NCI-H146 (cell line): Measurements from ENCODE around the gene BACH2.
"Not testable (repeated sequence)": the region's sequence is repeated elsewhere in the genome, so short reads cannot be mapped to it uniquely, and the experiment has no call there.

ENCODE experiments used
- DNase-seq: peaks from one replicate; lab custom pipeline; 2025; lab: John Stamatoyannopoulos, UW

The BACH2 gene

GRCh38 chr6:90066697-90067096 is 229.9 kb downstream of the BACH2 start:
- DNase-seq = no peak

DNA sequence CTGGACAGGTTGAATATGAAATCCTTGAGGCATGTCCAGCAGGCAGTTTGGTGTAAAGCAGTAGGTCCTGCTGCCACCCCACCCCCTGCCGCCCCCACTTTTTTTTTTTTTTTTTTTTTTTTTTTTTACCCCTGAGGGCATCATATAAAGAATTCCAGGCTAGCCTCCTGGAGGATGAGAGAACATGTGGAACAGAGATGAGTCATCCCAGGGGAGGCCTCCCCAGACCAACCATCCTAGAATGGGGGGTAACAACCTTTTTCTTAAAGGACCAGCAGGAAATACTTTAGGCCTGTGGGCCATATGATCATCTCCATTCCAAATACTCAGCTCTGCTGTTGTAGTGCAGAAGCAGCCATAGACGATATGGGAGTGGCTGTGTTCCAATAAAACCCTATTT is 231.5 kb downstream of the BACH2 start:
- DNase-seq = no peak

- DNase-seq = no peak
Observed at GRCh38 chr6:90062667-90063066, 234.0 kb downstream of the BACH2 start.

DNA sequence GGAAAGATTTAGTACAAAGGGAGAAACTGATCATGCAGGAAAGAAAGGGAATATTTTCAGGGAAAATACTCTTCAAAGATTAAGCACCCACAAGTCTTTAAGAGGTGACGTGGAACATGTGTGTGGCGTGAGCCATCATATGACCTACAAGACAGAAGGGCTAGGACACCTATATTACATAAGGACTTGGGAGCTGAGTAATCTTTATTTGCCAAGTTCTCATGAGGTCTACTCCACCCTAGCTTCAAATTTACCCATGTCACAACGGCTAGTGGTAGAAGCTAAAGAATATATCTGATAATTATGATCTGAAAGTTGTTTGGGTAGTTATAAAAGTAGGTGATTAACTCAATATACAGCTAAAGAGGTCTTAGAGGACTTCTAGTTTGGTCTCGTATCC is 234.6 kb downstream of the BACH2 start:
- no peak for DNase-seq

GRCh38 chr6:90059178-90059577 is 237.5 kb downstream of the BACH2 start:
- not testable (repeated sequence) for DNase-seq

DNA sequence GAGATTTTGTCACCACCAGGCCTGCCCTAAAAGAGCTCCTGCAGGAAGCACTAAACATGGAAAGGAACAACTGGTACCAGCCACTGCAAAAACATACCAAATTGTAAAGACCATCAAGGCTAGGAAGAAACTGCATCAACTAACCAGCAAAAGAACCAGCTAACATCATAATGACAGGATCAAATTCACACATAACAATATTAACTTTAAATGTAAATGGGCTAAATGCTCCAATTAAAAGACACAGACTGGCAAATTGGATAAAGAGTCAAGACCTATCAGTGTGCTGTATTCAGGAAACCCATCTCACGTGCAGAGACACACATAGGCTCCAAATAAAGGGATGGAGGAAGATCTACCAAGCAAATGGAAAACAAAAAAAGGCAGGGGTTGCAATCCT is 240.7 kb downstream of the BACH2 start:
- DNase-seq = not testable (repeated sequence)

DNA sequence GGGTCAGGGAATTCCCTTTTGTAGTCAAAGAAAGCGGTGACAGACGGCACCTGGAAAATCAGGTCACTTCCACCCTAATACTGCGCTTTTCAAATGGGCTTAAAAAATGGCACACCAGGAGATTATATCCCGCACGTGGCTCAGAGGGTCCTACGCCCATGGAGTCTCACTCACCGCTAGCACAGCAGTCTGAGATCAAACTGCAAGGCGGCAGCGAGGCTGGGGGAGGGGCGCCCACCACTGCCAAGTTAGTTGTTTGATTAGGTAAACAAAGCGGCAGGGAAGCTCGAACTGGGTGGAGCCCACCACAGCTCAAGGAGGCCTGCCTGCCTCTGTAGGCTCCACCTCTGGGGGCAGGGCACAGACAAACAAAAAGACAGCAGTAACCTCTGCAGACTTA is 242.4 kb downstream of the BACH2 start:
- DNase-seq = not testable (repeated sequence)

- no peak for DNase-seq
Observed at GRCh38 chr6:90053614-90054013, 243.0 kb downstream of the BACH2 start.

GRCh38 chr6:90049295-90049694 is 247.3 kb downstream of the BACH2 start:
- no peak for DNase-seq

- no peak for DNase-seq
Observed at GRCh38 chr6:90048206-90048967, 248.3 kb downstream of the BACH2 start.

DNA sequence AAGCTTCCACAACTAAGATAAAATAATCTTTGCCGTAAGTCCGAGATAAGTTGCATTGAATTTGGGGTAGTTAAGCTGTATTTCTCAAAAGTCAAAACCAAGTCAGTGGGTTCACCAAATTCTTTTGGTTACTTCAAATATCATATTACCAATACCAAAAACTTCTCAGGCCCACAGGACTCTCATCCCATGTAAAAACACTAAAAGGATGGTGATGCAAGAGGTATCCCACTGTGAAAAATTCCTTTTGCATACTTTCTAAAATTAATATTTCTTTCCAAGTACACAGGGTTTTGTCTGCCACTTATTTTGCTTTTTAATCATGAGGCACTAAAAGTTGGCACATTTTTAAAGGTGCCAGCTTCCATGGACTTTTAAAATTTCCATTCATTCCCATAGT is 251.1 kb downstream of the BACH2 start:
- DNase-seq = no peak

DNA sequence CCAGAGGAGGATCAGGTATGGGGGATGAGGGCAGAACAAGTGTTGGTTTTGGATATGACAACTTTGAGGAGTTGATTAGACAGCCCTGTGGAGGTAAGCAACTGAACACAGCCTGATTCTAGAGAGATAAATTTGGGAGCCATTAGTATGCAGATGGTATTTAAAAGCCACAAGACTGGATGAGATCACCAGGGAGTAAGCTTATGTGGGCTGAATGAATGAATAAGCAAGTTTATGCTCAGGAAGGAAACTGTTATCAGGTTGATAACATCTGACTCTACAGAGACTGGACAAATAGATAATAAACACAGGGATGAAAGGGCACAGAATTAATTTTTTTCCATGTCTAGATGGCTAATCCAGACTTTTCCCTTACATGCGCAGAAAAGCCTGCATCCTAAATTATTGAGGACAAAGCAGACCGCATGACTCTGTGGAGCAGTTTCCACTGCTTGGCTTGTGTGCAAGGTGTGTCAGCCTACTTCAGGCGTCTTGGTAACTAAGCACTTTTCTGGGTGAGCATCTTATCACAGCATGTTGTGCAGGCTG is 251.7 kb downstream of the BACH2 start:
- no peak for DNase-seq

GRCh38 chr6:90044182-90044832 is 252.3 kb downstream of the BACH2 start:
- DNase-seq = no peak

- DNase-seq = no peak
Observed at GRCh38 chr6:90040931-90041330, 255.7 kb downstream of the BACH2 start.

GRCh38 chr6:90039911-90040310 is 256.7 kb downstream of the BACH2 start:
- DNase-seq = no peak

GRCh38 chr6:90038961-90039653 is 257.5 kb downstream of the BACH2 start:
- no peak for DNase-seq

DNA sequence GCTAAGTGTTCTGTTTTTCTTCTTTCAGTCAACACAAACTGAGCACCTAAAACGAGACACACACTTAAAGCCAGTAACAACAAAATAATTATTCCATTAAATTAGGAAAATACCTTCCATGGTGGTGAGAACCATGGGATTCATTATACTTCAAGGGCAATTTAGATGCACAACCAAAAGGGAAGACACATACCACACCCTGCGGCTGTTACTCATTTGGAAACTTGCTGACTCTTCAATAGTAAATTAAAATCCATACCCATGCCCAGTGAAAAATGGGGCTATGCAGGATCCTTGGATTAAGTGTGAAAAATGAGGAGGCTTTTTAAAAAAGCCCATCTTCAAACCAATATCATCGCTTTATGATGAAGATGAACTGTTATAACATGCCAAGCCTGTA is 259.7 kb downstream of the BACH2 start:
- no peak for DNase-seq

GRCh38 chr6:90035047-90035723 is 261.5 kb downstream of the BACH2 start:
- DNase-seq = no peak

GRCh38 chr6:90033746-90034271 is 262.8 kb downstream of the BACH2 start:
- DNase-seq = no peak

DNA sequence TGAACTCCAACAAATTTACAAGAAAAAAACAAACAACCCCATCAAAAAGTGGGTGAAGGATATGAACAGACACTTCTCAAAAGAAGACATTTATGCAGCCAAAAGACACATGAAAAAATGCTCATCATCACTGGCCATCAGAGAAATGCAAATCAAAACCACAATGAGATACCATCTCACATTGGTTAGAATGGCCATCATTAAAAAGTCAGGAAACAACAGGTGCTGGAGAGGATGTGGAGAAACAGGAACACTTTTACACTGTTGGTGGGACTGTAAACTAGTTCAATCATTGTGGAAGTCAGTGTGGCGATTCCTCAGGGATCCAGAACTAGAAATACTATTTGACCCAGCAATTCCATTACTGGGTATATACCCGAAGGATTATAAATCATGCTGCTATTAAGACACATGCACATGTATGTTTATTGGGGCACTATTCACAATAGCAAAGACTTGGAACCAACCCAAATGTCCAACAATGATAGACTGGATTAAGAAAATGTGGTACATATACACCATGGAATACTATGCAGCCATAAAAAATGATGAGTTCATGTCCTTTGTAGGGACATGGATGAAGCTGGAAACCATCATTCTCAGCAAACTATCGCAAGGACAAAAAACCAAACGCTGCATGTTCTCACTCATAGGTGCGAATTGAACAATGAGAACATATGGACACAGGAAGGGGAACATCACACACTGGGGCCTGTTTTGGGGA is 264.0 kb downstream of the BACH2 start:
- not testable (repeated sequence) for DNase-seq

- DNase-seq = no peak
Observed at GRCh38 chr6:90028995-90029635, 267.5 kb downstream of the BACH2 start.
